Measurements from ENCODE around the gene ARRB2.

DNA sequence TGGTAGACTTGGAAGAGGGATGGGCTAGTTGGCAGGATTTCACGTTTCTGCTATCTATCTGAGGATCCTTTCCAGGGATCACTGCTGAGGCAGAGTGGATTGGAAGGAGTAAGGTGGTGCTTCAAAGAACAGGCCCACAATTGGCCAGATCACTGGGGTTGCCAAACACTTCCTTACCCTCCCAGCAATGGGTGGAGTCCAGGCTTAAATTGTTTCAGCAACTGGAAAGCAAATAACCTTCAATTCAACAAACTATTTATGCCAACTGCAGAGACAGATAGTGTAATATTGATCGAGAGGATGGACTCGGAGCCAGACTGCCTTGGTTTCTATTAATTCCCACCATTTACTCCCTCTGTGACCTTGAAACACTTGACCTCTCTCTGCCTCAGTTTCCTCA lies 2.1 kb downstream of the ARRB2 start:
- TF ChIP-seq CTCF (optimal IDR thresholded peaks at IDR 0.05 in 1 of 3, IDR thresholded peaks at IDR 0.05 in 1 of 3, conservative IDR thresholded peaks at IDR 0.05 in 1 of 3; ENCODE audit: extremely low read depth in 1 of 3, insufficient read depth in 2 of 3, low read length in 3 of 3) (no peak), EZH2 (IDR thresholded peaks at IDR 0.05; ENCODE audit: low read length) (no peak)
